T-cell (primary cell): Measurements from ENCODE around the gene PARD3. TPM values are rescaled to one million over a fixed set of nuclear protein-coding genes. Genes with fewer than 3 reads are reported as not detected.

Experiments used
- ATAC-seq, 4 experiments: fragments of 200-7000 bp in 3 of 4; fragments of 150-1000 bp in 1 of 4; cut with Tn5 transposase; replicated peaks in 1 of 4; 1 replicate in 3 of 4; 2 replicates in 1 of 4; pipeline ENCODE4 v1.10.0; 2021; ENCODE audit warnings: moderate library complexity in 3 of 4, mild to moderate bottlenecking in 2 of 4, moderate number of reproducible peaks in 1 of 4
- CTCF ChIA-PET, 2 donors: fragments of 300-600 bp; sonication (Branson Sonifier 250); formaldehyde crosslinking; loops; one replicate each; lab custom pipeline; 2022; ENCODE audit warnings: antibody characterized with exemption in 2 of 2; lab: Charles Lee
- POLR2A ChIA-PET, 2 donors: fragments of 300-600 bp; sonication (Branson Sonifier 250); formaldehyde crosslinking; loops; one replicate each; lab custom pipeline; 2022; ENCODE audit warnings: antibody characterized with exemption in 2 of 2; lab: Charles Lee
- DNase-seq, 35 experiments: peaks; one replicate each; pipeline versions ENCODE4 v3.0.0 to v3.0.0-alpha.2; 2013 to 2023
- H3K27ac ChIP-seq: one replicate; pipeline ENCODE4 v1.5.1; 2013; ENCODE audit warnings: low read length
- H3K27me3 ChIP-seq, 2 experiments: replicated peaks in 1 of 2; 1 replicate in 1 of 2; 2 replicates in 1 of 2; pipeline versions ENCODE4 v1.6.1 to v1.7.0; 2013; ENCODE audit warnings: low read length in 1 of 2, mixed read lengths in 1 of 2; ENCODE audit not compliant: control insufficient read depth in 2 of 2, insufficient read depth in 2 of 2; ENCODE audit errors: extremely low read depth in 1 of 2
- H3K36me3 ChIP-seq, 2 donors: 1 replicate in 1 of 2; 2 replicates in 1 of 2; pipeline versions ENCODE4 v1.6.1 to v1.7.0; 2013; ENCODE audit warnings: low read length in 1 of 2; ENCODE audit not compliant: control insufficient read depth in 2 of 2, insufficient read depth in 1 of 2; ENCODE audit errors: extremely low read depth in 1 of 2
- H3K4me1 ChIP-seq, 2 experiments: 1 replicate in 1 of 2; 2 replicates in 1 of 2; pipeline versions ENCODE4 v1.6.1 to v1.7.0; 2013; ENCODE audit warnings: low read length in 2 of 2, mixed read lengths in 1 of 2; ENCODE audit not compliant: insufficient read depth in 2 of 2, control insufficient read depth in 1 of 2; ENCODE audit errors: extremely low read depth in 1 of 2
- H3K4me3 ChIP-seq, 2 donors: 1 replicate in 1 of 2; 2 replicates in 1 of 2; pipeline versions ENCODE4 v1.5.1 to v1.7.0; 2013; ENCODE audit warnings: mild to moderate bottlenecking in 2 of 2, low read length in 1 of 2, moderate library complexity in 1 of 2; ENCODE audit not compliant: control insufficient read depth in 1 of 2; ENCODE audit errors: extremely low read depth in 1 of 2
- H3K9me3 ChIP-seq: 2 replicates; pipeline ENCODE4 v1.7.0; 2013
- H3K27ac Mint-ChIP-seq, 2 donors: one replicate each; pipeline ENCODE4 v1.8.0; 2020 to 2021; ENCODE audit warnings: mild to moderate bottlenecking in 2 of 2, mixed read lengths in 2 of 2
- H3K27me3 Mint-ChIP-seq, 2 donors: one replicate each; pipeline ENCODE4 v1.8.0; 2021 to 2022; ENCODE audit warnings: mixed read lengths in 2 of 2
- H3K36me3 Mint-ChIP-seq: one replicate; pipeline ENCODE4 v1.8.0; 2021; ENCODE audit warnings: mixed read lengths
- H3K4me1 Mint-ChIP-seq, 3 donors: one replicate each; pipeline ENCODE4 v1.8.0; 2020 to 2022; ENCODE audit warnings: mixed read lengths in 3 of 3, mild to moderate bottlenecking in 1 of 3
- H3K4me3 Mint-ChIP-seq, 3 donors: one replicate each; pipeline ENCODE4 v1.8.0; 2020 to 2022; ENCODE audit warnings: mild to moderate bottlenecking in 3 of 3, mixed read lengths in 3 of 3, moderate library complexity in 3 of 3
- H3K9me3 Mint-ChIP-seq, 3 donors: one replicate each; pipeline ENCODE4 v1.8.0; 2020 to 2022; ENCODE audit warnings: mixed read lengths in 3 of 3
- WGBS: methylation state at CpG from one replicate; pipeline ENCODE4 v1.1.5; 2013; ENCODE audit warnings: missing lambda C conversion rate; ENCODE audit not compliant: insufficient coverage; 5-methylcytosine and 5-hydroxymethylcytosine counted together
- total RNA-seq, 35 experiments: library from RNA in 6 of 35; stranded (reverse) in 6 of 35; fragments of 120-200 nt in 1 of 35; gene quantifications; one replicate each; pipeline versions ENCODE4 v1.2.1 to v1.2.4 and lab custom pipeline; 2013 to 2026

PARD3 gene
- total RNA-seq, 5 donors from 2014 or later (not counting 1 experiment from before 2014, with no cell fraction given) = 0.36 to 0.92 (median 0.65) TPM

- no peaks in the 10 kb centered on the region for H3K36me3 Mint-ChIP-seq
- no peaks in the 10 kb centered on the region for H3K4me1 Mint-ChIP-seq
- no peak overlapping the region for H3K4me3 Mint-ChIP-seq
- H3K9me3 Mint-ChIP-seq = no peaks in the 10 kb centered on the region
- ChIA-PET CTCF (no interaction called here), POLR2A (no interaction called here)
- H3K4me1 ChIP-seq = no peaks in the 10 kb centered on the region
- H3K27me3 Mint-ChIP-seq = no peaks in the 10 kb centered on the region
- H3K27me3 ChIP-seq = no peaks in the 10 kb centered on the region
- no peak for ATAC-seq
- WGBS = no CpG with 5 or more reads among the region's 4 CpGs
- H3K27ac ChIP-seq = no peak overlapping the region
- no peak for DNase-seq
- H3K4me3 ChIP-seq = no peak overlapping the region
- H3K9me3 ChIP-seq = no peaks in the 10 kb centered on the region
- no peaks in the 10 kb centered on the region for H3K36me3 ChIP-seq
- no peak overlapping the region for H3K27ac Mint-ChIP-seq
Observed at GRCh38 chr10:34415039-34415438, 400.1 kb downstream of the PARD3 start.

- Histone ChIP-seq H3K9me3 (no peaks in the 10 kb centered on the region), H3K27me3 (no peaks in the 10 kb centered on the region), H3K4me3 (no peak overlapping the region), H3K27ac (no peak overlapping the region), H3K36me3 (no peaks in the 10 kb centered on the region), H3K4me1 (no peaks in the 10 kb centered on the region)
- POLR2A ChIA-PET = no interaction called here
- CTCF ChIA-PET = no interaction called here
- Mint-ChIP-seq H3K4me1 (no peaks in the 10 kb centered on the region), H3K9me3 (no peaks in the 10 kb centered on the region), H3K27ac (no peak overlapping the region), H3K36me3 (no peaks in the 10 kb centered on the region), H3K27me3 (peaks cover 0 to 2% of the 10 kb centered on the region in 2 donors), H3K4me3 (no peak overlapping the region)
- DNase-seq (no peak), ATAC-seq (no peak)
- WGBS = 92% methylated on average over 2 of the region's 11 CpGs
Observed at GRCh38 chr10:34413756-34414587, 401.1 kb downstream of the PARD3 start.

GRCh38 chr10:34413214-34413613 lies 401.9 kb downstream of the PARD3 start:
- no peak overlapping the region for H3K4me3 Mint-ChIP-seq
- 74% methylated on average over 2 of the region's 3 CpGs for WGBS
- ChIA-PET POLR2A (no interaction called here), CTCF (no interaction called here)
- no peaks in the 10 kb centered on the region for H3K27me3 ChIP-seq
- no peaks in the 10 kb centered on the region for H3K4me1 Mint-ChIP-seq
- no peaks in the 10 kb centered on the region for H3K4me1 ChIP-seq
- no peaks in the 10 kb centered on the region for H3K36me3 ChIP-seq
- no peak for ATAC-seq
- H3K9me3 ChIP-seq = no peaks in the 10 kb centered on the region
- no peak overlapping the region for H3K4me3 ChIP-seq
- H3K36me3 Mint-ChIP-seq = no peaks in the 10 kb centered on the region
- H3K27ac Mint-ChIP-seq = no peak overlapping the region
- no peak for DNase-seq
- H3K27ac ChIP-seq = no peak overlapping the region
- H3K9me3 Mint-ChIP-seq = no peaks in the 10 kb centered on the region
- peaks cover 0 to 4% of the 10 kb centered on the region in 2 donors for H3K27me3 Mint-ChIP-seq

GRCh38 chr10:34408956-34409355 lies 406.1 kb downstream of the PARD3 start:
- no peaks in the 10 kb centered on the region for H3K9me3 Mint-ChIP-seq
- ChIA-PET CTCF (no interaction called here), POLR2A (no interaction called here)
- ATAC-seq (no peak), DNase-seq (no peak)
- Histone ChIP-seq H3K4me1 (peaks cover 0 to 5% of the 10 kb centered on the region in 2 experiments), H3K36me3 (no peaks in the 10 kb centered on the region), H3K4me3 (no peak overlapping the region), H3K27ac (no peak overlapping the region), H3K27me3 (no peaks in the 10 kb centered on the region), H3K9me3 (no peaks in the 10 kb centered on the region)
- 80% methylated on average over 1 of the region's 3 CpGs for WGBS
- H3K36me3 Mint-ChIP-seq = no peaks in the 10 kb centered on the region
- peaks cover 0 to 5% (median 0%) of the 10 kb centered on the region in 3 donors for H3K4me1 Mint-ChIP-seq
- no peak overlapping the region for H3K4me3 Mint-ChIP-seq
- H3K27me3 Mint-ChIP-seq = peaks cover 0 to 4% of the 10 kb centered on the region in 2 donors
- H3K27ac Mint-ChIP-seq = no peak overlapping the region

- Histone ChIP-seq H3K9me3 (no peaks in the 10 kb centered on the region), H3K4me3 (no peak overlapping the region), H3K27me3 (no peaks in the 10 kb centered on the region), H3K36me3 (no peaks in the 10 kb centered on the region), H3K27ac (no peak overlapping the region), H3K4me1 (peaks cover 0 to 5% of the 10 kb centered on the region in 2 experiments)
- CTCF ChIA-PET = no interaction called here
- H3K4me1 Mint-ChIP-seq = peaks cover 0 to 5% (median 0%) of the 10 kb centered on the region in 3 donors
- WGBS = no CpG with 5 or more reads among the region's 2 CpGs
- peaks cover 0 to 4% of the 10 kb centered on the region in 2 donors for H3K27me3 Mint-ChIP-seq
- POLR2A ChIA-PET = interaction anchor here in 1 of 2 donors (0.6 kb wide), 1 partner anchor 12 kb away, joined by 3 read pairs; no protein-coding TSS in a partner anchor
- no peak overlapping the region for H3K27ac Mint-ChIP-seq
- H3K4me3 Mint-ChIP-seq = no peak overlapping the region
- no peaks in the 10 kb centered on the region for H3K36me3 Mint-ChIP-seq
- ATAC-seq (no peak), DNase-seq (no peak)
- no peaks in the 10 kb centered on the region for H3K9me3 Mint-ChIP-seq
Observed at GRCh38 chr10:34408381-34408780, 406.7 kb downstream of the PARD3 start.

GRCh38 chr10:34407324-34407805 lies 407.7 kb downstream of the PARD3 start:
- Histone ChIP-seq H3K36me3 (no peaks in the 10 kb centered on the region), H3K4me1 (peaks cover 0 to 5% of the 10 kb centered on the region in 2 experiments), H3K9me3 (no peaks in the 10 kb centered on the region), H3K27me3 (no peaks in the 10 kb centered on the region), H3K27ac (no peak overlapping the region), H3K4me3 (no peak overlapping the region)
- CTCF ChIA-PET = no interaction called here
- Mint-ChIP-seq H3K4me1 (peaks cover 0 to 5% (median 0%) of the 10 kb centered on the region in 3 donors), H3K9me3 (no peaks in the 10 kb centered on the region), H3K27me3 (peaks cover 0 to 4% of the 10 kb centered on the region in 2 donors), H3K4me3 (no peak overlapping the region), H3K27ac (no peak overlapping the region), H3K36me3 (no peaks in the 10 kb centered on the region)
- POLR2A ChIA-PET = no interaction called here
- WGBS = 74% methylated on average over 2 of the region's 7 CpGs
- no peak for DNase-seq
- ATAC-seq = no peak
